Activated CD4-positive, alpha-beta memory T cell treated with anti-CD3 and anti-CD28 coated beads, Interleukin-2, amount 10 ng/mL, durations not matched to agents 7 days and 5 days (primary cell): Measurements from ENCODE around the gene BTBD18. TPM values are rescaled to one million over a fixed set of nuclear protein-coding genes. Genes with fewer than 3 reads are reported as not detected.
A peak's percentile ranks its signal among the peaks of the same experiment; 100 is the strongest.
"Not testable (repeated sequence)": the region's sequence is repeated elsewhere in the genome, so short reads cannot be mapped to it uniquely, and the experiment has no call there.

Experiments
- CTCF ChIA-PET: fragments of 350-600 bp; sonication (Branson Sonifier 250); formaldehyde crosslinking; loops from one replicate; lab custom pipeline; 2021; ENCODE audit warnings: antibody characterized with exemption, inconsistent platforms; lab: Charles Lee
- POLR2A ChIA-PET: fragments of 350-600 bp; sonication (Branson Sonifier 250); formaldehyde crosslinking; loops from one replicate; lab custom pipeline; 2021; ENCODE audit warnings: antibody characterized with exemption; lab: Charles Lee
- DNase-seq: peaks from one replicate; pipeline ENCODE4 v3.0.0-alpha.2; 2020
- H3K27ac Mint-ChIP-seq: one replicate; pipeline ENCODE4 v1.8.0; 2021; ENCODE audit warnings: mild to moderate bottlenecking, mixed read lengths
- H3K27me3 Mint-ChIP-seq: one replicate; pipeline ENCODE4 v1.8.0; 2021; ENCODE audit warnings: mixed read lengths
- H3K36me3 Mint-ChIP-seq: one replicate; pipeline ENCODE4 v1.8.0; 2021; ENCODE audit warnings: low read depth, mixed read lengths
- H3K4me1 Mint-ChIP-seq: one replicate; pipeline ENCODE4 v1.8.0; 2021; ENCODE audit warnings: mixed read lengths
- H3K4me3 Mint-ChIP-seq: one replicate; pipeline ENCODE4 v1.8.0; 2021; ENCODE audit warnings: mild to moderate bottlenecking, mixed read lengths
- H3K9me3 Mint-ChIP-seq: one replicate; pipeline ENCODE4 v1.8.0; 2021; ENCODE audit warnings: mixed read lengths
- total RNA-seq, 2 experiments: library from RNA; stranded (reverse); gene quantifications; one replicate each; pipeline ENCODE4 v1.2.3, GENCODE V29; 2021

The BTBD18 gene
- total RNA-seq, 2 experiments from 2014 or later: not detected

GRCh38 chr11:57745206-57745605 lies 6.4 kb downstream of the BTBD18 start:
- H3K4me3 Mint-ChIP-seq: no peak overlapping the region
- no peaks in the 10 kb centered on the region for H3K27me3 Mint-ChIP-seq
- H3K9me3 Mint-ChIP-seq: no peaks in the 10 kb centered on the region
- peaks cover 27% of the 10 kb centered on the region for H3K4me1 Mint-ChIP-seq
- ChIA-PET POLR2A (interaction anchor here (1.1 kb wide), 1 partner anchor 33 kb away, joined by 4 read pairs; the partner anchor contains the start of genes MED19 and TMX2), CTCF (interaction anchor here (1.2 to 5.4 kb wide), 2 partner anchors 13 to 56 kb away, joined by 4 to 37 read pairs; no protein-coding TSS in a partner anchor)
- no peak overlapping the region for H3K27ac Mint-ChIP-seq
- H3K36me3 Mint-ChIP-seq: peaks cover 55% of the 10 kb centered on the region
- DNase-seq: no peak

- Mint-ChIP-seq H3K9me3 (no peaks in the 10 kb centered on the region), H3K27me3 (no peaks in the 10 kb centered on the region), H3K27ac (peak overlapping the region; percentile 36), H3K36me3 (peaks cover 59% of the 10 kb centered on the region), H3K4me1 (peaks cover 30% of the 10 kb centered on the region), H3K4me3 (no peak overlapping the region)
- ChIA-PET CTCF (no interaction called here), POLR2A (interaction anchor here (1.1 to 1.3 kb wide), 2 partner anchors 33 to 56 kb away, joined by 4 to 5 read pairs; partner anchors contain the start of genes MED19 and TMX2)
- DNase-seq: no peak
Measured at GRCh38 chr11:57744357-57744756, 7.3 kb downstream of the BTBD18 start.

- no peak for DNase-seq
- Mint-ChIP-seq H3K9me3 (no peaks in the 10 kb centered on the region), H3K27me3 (no peaks in the 10 kb centered on the region), H3K27ac (peak overlapping the region; percentile 95), H3K4me1 (peaks cover 28% of the 10 kb centered on the region), H3K36me3 (peaks cover 68% of the 10 kb centered on the region), H3K4me3 (peak overlapping the region; percentile 98)
- ChIA-PET CTCF (interaction anchor here (0.6 to 4.1 kb wide), 6 partner anchors 10 to 174 kb away, joined by 4 to 35 read pairs (median 4); partner anchors contain the start of genes BTBD18 and UBE2L6), POLR2A (interaction anchor here (0.7 to 3.1 kb wide), 28 partner anchors 10 to 1402 kb away, joined by 3 to 54 read pairs (median 4); partner anchors contain the start of genes BTBD18, CLP1, FAM111B and MED19)
Measured at GRCh38 chr11:57742087-57742452, 9.5 kb downstream of the BTBD18 start.

GRCh38 chr11:57741132-57742086 lies 10.2 kb downstream of the BTBD18 start, which contains the start of gene SELENOH:
Gene SELENOH (plus strand): TSS chr11:57741491. CDS start chr11:57741596, 105 bp downstream.
- ChIA-PET POLR2A (interaction anchor here (0.7 to 3.1 kb wide), 30 partner anchors 10 to 1403 kb away, joined by 3 to 54 read pairs (median 4); partner anchors contain the start of genes BTBD18, CLP1, FAM111B and MED19), CTCF (interaction anchor here (0.6 to 4.1 kb wide), 7 partner anchors 10 to 174 kb away, joined by 3 to 35 read pairs (median 4); partner anchors contain the start of genes BTBD18 and UBE2L6)
- Mint-ChIP-seq H3K36me3 (peaks cover 62% of the 10 kb centered on the region), H3K27me3 (no peaks in the 10 kb centered on the region), H3K4me3 (peak within 1 kb of the TSS; percentile 98), H3K4me1 (peaks cover 26% of the 10 kb centered on the region), H3K27ac (peak within 1 kb of the TSS; percentile 95), H3K9me3 (no peaks in the 10 kb centered on the region)
- DNase-seq: peak; percentile 96

GRCh38 chr11:57735619-57736298 lies 15.9 kb downstream of the BTBD18 start:
- peaks cover 27% of the 10 kb centered on the region for H3K36me3 Mint-ChIP-seq
- H3K27ac Mint-ChIP-seq: peak overlapping the region; percentile 17
- H3K9me3 Mint-ChIP-seq: no peaks in the 10 kb centered on the region
- ChIA-PET CTCF (interaction anchor here (1.1 to 1.4 kb wide), 4 partner anchors 21 to 243 kb away, joined by 3 to 5 read pairs (median 4); no protein-coding TSS in a partner anchor), POLR2A (interaction anchor here (1.0 to 1.2 kb wide), 2 partner anchors 26 to 68 kb away, joined by 3 to 4 read pairs; no protein-coding TSS in a partner anchor)
- peaks cover 19% of the 10 kb centered on the region for H3K4me1 Mint-ChIP-seq
- no peak for DNase-seq
- H3K27me3 Mint-ChIP-seq: no peaks in the 10 kb centered on the region
- no peak overlapping the region for H3K4me3 Mint-ChIP-seq

- ChIA-PET POLR2A (interaction anchor here (0.6 to 1.7 kb wide), 2 partner anchors 9 to 59 kb away, joined by 3 to 9 read pairs; no protein-coding TSS in a partner anchor), CTCF (no interaction called here)
- Mint-ChIP-seq H3K4me3 (no peak overlapping the region), H3K9me3 (no peaks in the 10 kb centered on the region), H3K27ac (no peak overlapping the region), H3K36me3 (peaks cover 9% of the 10 kb centered on the region), H3K27me3 (no peaks in the 10 kb centered on the region), H3K4me1 (peaks cover 19% of the 10 kb centered on the region)
- DNase-seq: no peak
Measured at GRCh38 chr11:57732661-57733060, 19.0 kb downstream of the BTBD18 start.

GRCh38 chr11:57729479-57729878 lies 22.1 kb downstream of the BTBD18 start:
- H3K36me3 Mint-ChIP-seq: peaks cover 2% of the 10 kb centered on the region
- CTCF ChIA-PET: interaction anchor here (0.6 to 2.7 kb wide), 3 partner anchors 15 to 71 kb away, joined by 3 to 14 read pairs (median 4); no protein-coding TSS in a partner anchor
- POLR2A ChIA-PET: interaction anchor here (1.6 to 3.5 kb wide), 2 partner anchors 11 to 18 kb away, joined by 3 to 15 read pairs; partner anchors contain the start of gene SELENOH

GRCh38 chr11:57728829-57729228 lies 22.8 kb downstream of the BTBD18 start:
- peaks cover 2% of the 10 kb centered on the region for H3K36me3 Mint-ChIP-seq
- H3K27ac Mint-ChIP-seq: no peak overlapping the region
- ChIA-PET POLR2A (interaction anchor here (0.6 to 3.5 kb wide), 3 partner anchors 12 to 43 kb away, joined by 3 to 15 read pairs (median 4); partner anchors contain the start of gene SELENOH), CTCF (interaction anchor here (1.3 to 2.7 kb wide), 2 partner anchors 14 to 72 kb away, joined by 4 to 14 read pairs; no protein-coding TSS in a partner anchor)
- no peaks in the 10 kb centered on the region for H3K27me3 Mint-ChIP-seq
- no peak overlapping the region for H3K4me3 Mint-ChIP-seq
- no peaks in the 10 kb centered on the region for H3K9me3 Mint-ChIP-seq
- no peak for DNase-seq
- H3K4me1 Mint-ChIP-seq: peaks cover 8% of the 10 kb centered on the region

More at GRCh38 chr11:57729479-57729878, 22.1 kb downstream of the BTBD18 start:
- H3K27ac Mint-ChIP-seq: no peak overlapping the region
- H3K9me3 Mint-ChIP-seq: no peaks in the 10 kb centered on the region
- H3K4me1 Mint-ChIP-seq: peaks cover 10% of the 10 kb centered on the region
- H3K4me3 Mint-ChIP-seq: no peak overlapping the region
- no peaks in the 10 kb centered on the region for H3K27me3 Mint-ChIP-seq
- no peak for DNase-seq

GRCh38 chr11:57727185-57727584 lies 24.4 kb downstream of the BTBD18 start:
- Mint-ChIP-seq H3K27ac (no peak overlapping the region), H3K4me3 (no peak overlapping the region), H3K4me1 (peaks cover 8% of the 10 kb centered on the region), H3K27me3 (no peaks in the 10 kb centered on the region), H3K9me3 (no peaks in the 10 kb centered on the region), H3K36me3 (peaks cover 2% of the 10 kb centered on the region)
- DNase-seq: no peak
- CTCF ChIA-PET: interaction anchor here (2.7 kb wide), 1 partner anchor 74 kb away, joined by 14 read pairs; no protein-coding TSS in a partner anchor
- POLR2A ChIA-PET: interaction anchor here (3.5 kb wide), 1 partner anchor 14 kb away, joined by 15 read pairs; the partner anchor contains the start of gene SELENOH

GRCh38 chr11:57716726-57717125 lies 34.9 kb downstream of the BTBD18 start:
- H3K27ac Mint-ChIP-seq, H3K27me3 Mint-ChIP-seq, H3K9me3 Mint-ChIP-seq, CTCF ChIA-PET, DNase-seq, H3K4me3 Mint-ChIP-seq, POLR2A ChIA-PET: not testable (repeated sequence)
- Mint-ChIP-seq H3K4me1 (peaks cover 23% of the 10 kb centered on the region), H3K36me3 (peaks cover 27% of the 10 kb centered on the region)

GRCh38 chr11:57713835-57714234 lies 37.8 kb downstream of the BTBD18 start:
- peaks cover 21% of the 10 kb centered on the region for H3K36me3 Mint-ChIP-seq
- H3K4me1 Mint-ChIP-seq: peaks cover 50% of the 10 kb centered on the region
- POLR2A ChIA-PET: interaction anchor here (1.1 to 6.8 kb wide), 4 partner anchors 15 to 87 kb away, joined by 4 to 54 read pairs (median 5); partner anchors contain the start of gene SELENOH
- no peaks in the 10 kb centered on the region for H3K9me3 Mint-ChIP-seq
- CTCF ChIA-PET: interaction anchor here (0.8 to 2.0 kb wide), 11 partner anchors 9 to 255 kb away, joined by 3 to 16 read pairs (median 3); partner anchors contain the start of genes BTBD18, SELENOH and UBE2L6
- H3K27me3 Mint-ChIP-seq: no peaks in the 10 kb centered on the region
- no peak for DNase-seq
- H3K27ac Mint-ChIP-seq: peak overlapping the region; percentile 2
- H3K4me3 Mint-ChIP-seq: peak overlapping the region; percentile 98
